Pericardium fibroblast (primary cell): ENCODE measurements around the gene NPIPB2. TPM values are rescaled to one million over a fixed set of nuclear protein-coding genes. Genes with fewer than 3 reads are reported as not detected.

Source experiments
- total RNA-seq: library from RNA; depleted of rRNA; stranded (reverse); fragments of >200 nt; gene quantifications from 2 replicates; pipeline ENCODE4 v1.2.3, GENCODE V29; 2015

The NPIPB2 gene
- 0.23 and 2.3 TPM in 2 replicates for total RNA-seq

DNA sequence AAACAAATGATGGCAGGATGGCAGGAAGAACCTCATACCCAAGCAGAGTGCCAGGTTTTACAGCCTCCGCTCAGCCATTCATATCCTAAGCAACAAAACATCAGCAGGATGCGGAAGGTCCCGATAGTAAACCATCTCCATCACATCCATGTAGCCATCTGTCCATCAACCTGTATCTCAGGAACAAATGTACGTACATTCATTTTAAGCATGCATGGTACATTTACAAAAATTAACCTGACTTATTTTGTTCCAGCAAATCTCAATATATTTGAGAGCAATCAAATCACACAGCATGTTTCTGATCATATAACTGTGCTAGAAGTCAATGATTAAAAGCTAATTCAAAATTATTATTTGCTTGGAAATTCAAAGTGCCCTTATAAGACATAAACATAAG is at the start of gene NPIPB2:
TSS of gene NPIPB2 (minus strand) at position 101 of the 400 bp plus-strand sequence. CDS start at position 101, 0 bp downstream.

DNA sequence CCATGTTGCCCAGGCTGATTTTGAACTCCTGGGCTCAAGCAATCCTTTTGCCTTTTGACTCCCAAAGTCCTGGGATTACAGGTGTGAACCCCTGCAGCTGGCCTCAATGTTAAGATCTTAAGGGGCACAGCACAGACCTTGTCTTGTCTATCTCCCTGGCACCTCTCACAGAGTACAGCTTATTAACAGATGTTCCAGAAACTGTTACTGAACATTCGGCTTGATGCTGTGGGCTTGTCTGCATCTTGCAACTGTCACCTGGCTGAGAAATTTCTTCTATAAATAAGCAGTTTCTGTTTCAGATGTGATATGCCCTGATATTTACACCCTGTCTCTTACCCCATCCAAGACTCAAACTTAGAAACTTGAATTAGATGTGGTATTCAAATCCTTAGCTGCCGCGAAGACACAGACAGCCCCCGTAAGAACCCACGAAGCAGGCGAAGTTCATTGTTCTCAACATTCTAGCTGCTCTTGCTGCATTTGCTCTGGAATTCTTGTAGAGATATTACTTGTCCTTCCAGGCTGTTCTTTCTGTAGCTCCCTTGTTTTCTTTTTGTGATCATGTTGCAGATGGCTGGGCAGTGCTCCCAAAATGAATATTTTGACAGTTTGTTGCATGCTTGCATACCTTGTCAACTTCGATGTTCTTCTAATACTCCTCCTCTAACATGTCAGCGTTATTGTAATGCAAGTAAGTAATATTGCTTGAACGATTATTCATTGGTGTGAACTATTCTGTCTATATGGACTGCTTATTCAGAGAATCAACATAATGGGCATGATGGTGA is 23.1 kb upstream of the NPIPB2 start, which contains the start of gene TNFRSF17:
TSS of gene TNFRSF17 (plus strand) at position 450 of the 791 bp plus-strand sequence. CDS start at position 565, 115 bp downstream.

GRCh38 chr16:11915644-11916523 is 26.0 kb downstream of the NPIPB2 start, which contains the start of gene GSPT1:
GSPT1 (minus strand) TSS chr16:11915956; CDS start chr16:11915720, 236 bp downstream.

Other genes with a start within 250 kb of the NPIPB2 start
- gene TXNDC11, start 199.2 kb downstream of the NPIPB2 start, total RNA-seq, result 28.7 and 37.3 TPM in 2 replicates
- gene ZC3H7A, start 144.8 kb downstream of the NPIPB2 start, total RNA-seq, result 29.3 and 32.3 TPM in 2 replicates
- gene RSL1D1, start 90.5 kb downstream of the NPIPB2 start, total RNA-seq, result 107 and 167 TPM in 2 replicates
- 47.7 and 54.8 TPM in 2 replicates for gene GSPT1, start 26.1 kb downstream of the NPIPB2 start, total RNA-seq
- not detected in 2 replicates for gene TNFRSF17, start 23.2 kb upstream of the NPIPB2 start, total RNA-seq
- gene SNX29, start 34.7 kb upstream of the NPIPB2 start, total RNA-seq, result 6.3 and 6.4 TPM in 2 replicates